GM23338 (cell line): ENCODE results near the gene UNC79. TPM values are rescaled to one million over a fixed set of nuclear protein-coding genes. Genes with fewer than 3 reads are reported as not detected.

Source experiments
- ATAC-seq: fragments of 200-7000 bp; cut with Tn5 transposase; 3 replicates; pipeline ENCODE4 v1.9.1; 2020
- DNase-seq: peaks from one replicate; pipeline ENCODE4 v3.0.0-alpha.2; 2015; ENCODE audit warnings: low spot score
- H2AFZ ChIP-seq: fragments of 200-600 bp; sonication (generic); 2 replicates; pipeline ENCODE4 v1.8.0; 2016; ENCODE audit warnings: antibody characterized with exemption, mild to moderate bottlenecking, moderate library complexity
- H3F3A ChIP-seq: fragments of 200-600 bp; sonication (generic); replicated peaks from 2 replicates; pipeline ENCODE4 v1.8.0; 2017; ENCODE audit warnings: antibody characterized with exemption, mixed run types, low read depth
- H3K27ac ChIP-seq: fragments of 200-600 bp; sonication (generic); 2 replicates; pipeline ENCODE4 v1.6.1; 2016; ENCODE audit warnings: low read depth
- H3K27me3 ChIP-seq: fragments of 200-600 bp; sonication (generic); 2 replicates; pipeline ENCODE4 v1.8.0; 2016; ENCODE audit warnings: mild to moderate bottlenecking, mixed run types, moderate library complexity; ENCODE audit not compliant: insufficient read depth
- H3K36me3 ChIP-seq: fragments of 200-600 bp; sonication (generic); 2 replicates; pipeline ENCODE4 v1.8.0; 2016; ENCODE audit warnings: mild to moderate bottlenecking; ENCODE audit not compliant: insufficient read depth
- H3K4me1 ChIP-seq: fragments of 200-600 bp; sonication (generic); 2 replicates; pipeline ENCODE4 v1.8.0; 2016; ENCODE audit warnings: mild to moderate bottlenecking, moderate library complexity; ENCODE audit not compliant: insufficient read depth
- H3K4me2 ChIP-seq: fragments of 200-600 bp; sonication (generic); 2 replicates; pipeline ENCODE4 v1.7.1; 2017; ENCODE audit warnings: mixed run types
- H3K4me3 ChIP-seq: fragments of 200-600 bp; sonication (generic); 2 replicates; pipeline ENCODE4 v1.6.1; 2016; ENCODE audit warnings: mixed run types
- H3K79me2 ChIP-seq: fragments of 200-600 bp; sonication (generic); replicated peaks from 2 replicates; pipeline ENCODE4 v1.8.0; 2017; ENCODE audit warnings: mild to moderate bottlenecking; ENCODE audit not compliant: insufficient read depth
- H3K9me2 ChIP-seq: fragments of 200-600 bp; sonication (generic); 2 replicates; pipeline ENCODE4 v1.8.0; 2017; ENCODE audit not compliant: insufficient read depth
- H4K20me1 ChIP-seq: fragments of 200-600 bp; sonication (generic); replicated peaks from 2 replicates; pipeline ENCODE4 v1.8.0; 2017; ENCODE audit warnings: mild to moderate bottlenecking; ENCODE audit not compliant: insufficient read depth
- H3K27ac Mint-ChIP-seq: 2 replicates; pipeline ENCODE4 v1.8.0; 2020; ENCODE audit warnings: inconsistent platforms, mild to moderate bottlenecking, moderate library complexity, mixed read lengths
- H3K27me3 Mint-ChIP-seq: 3 replicates; pipeline ENCODE4 v1.8.0; 2022; ENCODE audit warnings: low read depth, mild to moderate bottlenecking, moderate library complexity, mixed read lengths, inconsistent platforms; ENCODE audit not compliant: insufficient read depth, poor library complexity
- H3K36me3 Mint-ChIP-seq: 3 replicates; pipeline ENCODE4 v1.8.0; 2021; ENCODE audit warnings: low read depth, mild to moderate bottlenecking, inconsistent platforms, moderate library complexity, mixed read lengths
- H3K4me1 Mint-ChIP-seq: 3 replicates; pipeline ENCODE4 v1.8.0; 2020; ENCODE audit warnings: mild to moderate bottlenecking, inconsistent platforms, mixed read lengths
- H3K4me3 Mint-ChIP-seq: 3 replicates; pipeline ENCODE4 v1.8.0; 2021; ENCODE audit warnings: moderate library complexity, mild to moderate bottlenecking, inconsistent platforms, mixed read lengths
- H3K9me3 Mint-ChIP-seq: 3 replicates; pipeline ENCODE4 v1.8.0; 2020; ENCODE audit warnings: moderate library complexity, mild to moderate bottlenecking, inconsistent platforms, mixed read lengths
- CREB1 ChIP-seq: fragments of 250-450 bp; sonication (Bioruptor Pico); IDR thresholded peaks from 2 replicates; pipeline ENCODE4 v1.5.0; 2020; ENCODE audit warnings: low read depth, mild to moderate bottlenecking, moderate library complexity
- ETS1 ChIP-seq: IDR thresholded peaks from 2 replicates; pipeline ENCODE4 v1.6.1; 2016; ENCODE audit warnings: antibody characterized with exemption
- EZH2phosphoT487 ChIP-seq: fragments of 200-600 bp; sonication (generic); IDR thresholded peaks from one replicate; pipeline ENCODE4 v1.8.1; 2018; ENCODE audit warnings: antibody characterized with exemption; ENCODE audit not compliant: unreplicated experiment
- REST ChIP-seq: IDR thresholded peaks from one replicate; pipeline ENCODE4 v1.6.1; 2018; ENCODE audit warnings: antibody characterized with exemption; ENCODE audit not compliant: unreplicated experiment
- STAT1 ChIP-seq: IDR thresholded peaks from one replicate; pipeline ENCODE4 v1.6.1; 2016; ENCODE audit warnings: antibody characterized with exemption; ENCODE audit not compliant: unreplicated experiment
- ZNF331 ChIP-seq: fragments of 250-450 bp; sonication (Bioruptor Pico); IDR thresholded peaks from 2 replicates; pipeline ENCODE4 v1.5.0; 2020; ENCODE audit warnings: low read depth, mild to moderate bottlenecking, moderate library complexity
- ZNF462 ChIP-seq: fragments of 250-450 bp; sonication (Bioruptor Pico); IDR thresholded peaks from 2 replicates; pipeline ENCODE4 v1.5.0; 2020; ENCODE audit warnings: mild to moderate bottlenecking, moderate library complexity
- polyA plus RNA-seq: library from polyadenylated mRNA; unstranded; fragments of >200 nt; fragmentation: Nextera tagmentation; extraction: Ambion mirVana; gene quantifications from 2 replicates; pipeline ENCODE4 v1.2.1, GENCODE V29; 2016
- total RNA-seq: library from RNA; depleted of rRNA; stranded (reverse); fragments of >200 nt; shearing (Covaris generic); gene quantifications from 2 replicates; pipeline ENCODE4 v1.2.3, GENCODE V29; 2014

UNC79 gene
- total and polyA plus RNA-seq, 2 experiments from 2014 or later, result 1.8 to 3.6 TPM

- TF ChIP-seq ETS1 (no peak), ZNF331 (CRISPR knock-in tag) (no peak), CREB1 (no peak), REST (no peak)
Observed at GRCh38 chr14:93707475-93707874, 276.7 kb downstream of the UNC79 start (continued).

- no peaks in the 10 kb centered on the region for H4K20me1 ChIP-seq
- no peaks in the 10 kb centered on the region; the same call in 1 of the 2 replicates for H3K4me1 ChIP-seq
- Mint-ChIP-seq H3K4me1 (peaks cover 19% of the 10 kb centered on the region), H3K9me3 (no peaks in the 10 kb centered on the region), H3K27ac (no peak overlapping the region), H3K36me3 (no peaks in the 10 kb centered on the region), H3K4me3 (no peak overlapping the region), H3K27me3 (peaks cover 9% of the 10 kb centered on the region)
- no peak overlapping the region for H3K4me3 ChIP-seq
- no peaks in the 10 kb centered on the region for H3K9me2 ChIP-seq
- H3F3A ChIP-seq, result no peaks in the 10 kb centered on the region
- no peak overlapping the region for H3K4me2 ChIP-seq
- DNase-seq, result no peak
- no peak overlapping the region for H3K27ac ChIP-seq
- no peaks in the 10 kb centered on the region for H3K27me3 ChIP-seq
- TF ChIP-seq REST (no peak), ZNF462 (no peak), STAT1 (no peak), EZH2phosphoT487 (no peak)
- H3K79me2 ChIP-seq, result no peaks in the 10 kb centered on the region
- no peaks in the 10 kb centered on the region for H3K36me3 ChIP-seq
- no peak for ATAC-seq
- no peak overlapping the region for H2AFZ ChIP-seq
Observed at GRCh38 chr14:93708311-93708734, 277.6 kb downstream of the UNC79 start.
